Stromal cell of bone marrow (primary cell): ENCODE results near the gene GPR75.
"Not testable (repeated sequence)": the region's sequence is repeated elsewhere in the genome, so short reads cannot be mapped to it uniquely, and the experiment has no call there.

Experiments
- DNase-seq: peaks from one replicate; pipeline ENCODE4 v3.0.0-alpha.2; 2012; ENCODE audit warnings: low read depth

The GPR75 gene

GRCh38 chr2:53852532-53852931 lies 7.2 kb downstream of the GPR75 start:
- DNase-seq, result no peak

- not testable (repeated sequence) for DNase-seq
These were observed 8.6 kb downstream of the GPR75 start for GRCh38 chr2:53851052-53851757.

GRCh38 chr2:53848062-53848461 lies 11.7 kb downstream of the GPR75 start:
- DNase-seq, result no peak

- no peak for DNase-seq
These were observed 16.2 kb downstream of the GPR75 start for GRCh38 chr2:53843595-53843994.

GRCh38 chr2:53842891-53843290 lies 16.9 kb downstream of the GPR75 start:
- no peak for DNase-seq

- DNase-seq, result not testable (repeated sequence)
These were observed 18.1 kb downstream of the GPR75 start for GRCh38 chr2:53841651-53842050.

- DNase-seq, result no peak
These were observed 19.2 kb downstream of the GPR75 start for GRCh38 chr2:53840580-53840979.

GRCh38 chr2:53829980-53830290 lies 29.8 kb downstream of the GPR75 start:
- DNase-seq, result not testable (repeated sequence)

- DNase-seq, result no peak
These were observed 30.3 kb downstream of the GPR75 start for GRCh38 chr2:53829273-53829979.

GRCh38 chr2:53828331-53828730 lies 31.4 kb downstream of the GPR75 start:
- DNase-seq, result no peak

- no peak for DNase-seq
These were observed 32.2 kb downstream of the GPR75 start for GRCh38 chr2:53827398-53828175.

GRCh38 chr2:53826587-53827397 lies 33.0 kb downstream of the GPR75 start:
- no peak for DNase-seq

- no peak for DNase-seq
These were observed 33.7 kb downstream of the GPR75 start for GRCh38 chr2:53826030-53826410.

GRCh38 chr2:53823639-53824038 lies 36.1 kb downstream of the GPR75 start:
- not testable (repeated sequence) for DNase-seq

GRCh38 chr2:53821810-53822209 lies 38.0 kb downstream of the GPR75 start:
- no peak for DNase-seq

GRCh38 chr2:53820711-53821110 lies 39.1 kb downstream of the GPR75 start:
- no peak for DNase-seq

- DNase-seq, result no peak
These were observed 39.7 kb downstream of the GPR75 start for GRCh38 chr2:53820048-53820447.

GRCh38 chr2:53819634-53820033 lies 40.1 kb downstream of the GPR75 start:
- no peak for DNase-seq

- no peak for DNase-seq
These were observed 40.8 kb downstream of the GPR75 start for GRCh38 chr2:53818854-53819435.

GRCh38 chr2:53813151-53813550 lies 46.6 kb downstream of the GPR75 start:
- DNase-seq, result no peak

GRCh38 chr2:53811601-53812000 lies 48.2 kb downstream of the GPR75 start:
- DNase-seq, result no peak
